Measurements from ENCODE around the gene ETFB.
A peak's percentile ranks its signal among the peaks of the same experiment; 100 is the strongest.
"Not testable (repeated sequence)": the region's sequence is repeated elsewhere in the genome, so short reads cannot be mapped to it uniquely, and the experiment has no call there.

ETFB gene

GRCh38 chr19:51365965-51366388 lies at the start of gene ETFB:
Gene ETFB, minus strand, starts transcription at chr19:51366388. Its CDS starts 62 bp downstream, at chr19:51366326.
- DNase-seq = no peak

GRCh38 chr19:51415187-51415586 lies 49.0 kb upstream of the ETFB start:
- DNase-seq = no peak

GRCh38 chr19:51410950-51411748 lies 45.0 kb upstream of the ETFB start:
- DNase-seq = no peak

- DNase-seq = peak; percentile 51
These were observed 41.4 kb upstream of the ETFB start for GRCh38 chr19:51407511-51408131.

GRCh38 chr19:51402117-51402516 lies 35.9 kb upstream of the ETFB start:
- no peak for DNase-seq

GRCh38 chr19:51399936-51400335 lies 33.7 kb upstream of the ETFB start:
- DNase-seq = not testable (repeated sequence)

- DNase-seq = no peak
These were observed 33.0 kb upstream of the ETFB start for GRCh38 chr19:51399231-51399630.

GRCh38 chr19:51398096-51398704 lies 32.0 kb upstream of the ETFB start:
- peak; percentile 58 for DNase-seq

- DNase-seq = not testable (repeated sequence)
These were observed 31.3 kb upstream of the ETFB start for GRCh38 chr19:51397453-51397852.

- no peak for DNase-seq
These were observed 30.0 kb upstream of the ETFB start for GRCh38 chr19:51396175-51396574.

GRCh38 chr19:51394050-51394836 lies 28.1 kb upstream of the ETFB start:
- peak; percentile 95 for DNase-seq

GRCh38 chr19:51392701-51393100 lies 26.5 kb upstream of the ETFB start:
- no peak for DNase-seq

GRCh38 chr19:51391073-51391611 lies 25.0 kb upstream of the ETFB start:
- DNase-seq = no peak

- DNase-seq = no peak
These were observed 23.0 kb upstream of the ETFB start for GRCh38 chr19:51389143-51389542.

GRCh38 chr19:51387924-51388389 lies 21.8 kb upstream of the ETFB start, which contains the start of gene LIM2:
Gene LIM2, minus strand, starts transcription at chr19:51387974. Its CDS starts 531 bp downstream, at chr19:51387443.
- no peak for DNase-seq

GRCh38 chr19:51386882-51387520 lies 20.8 kb upstream of the ETFB start:
- no peak for DNase-seq

- DNase-seq = no peak
These were observed 15.8 kb upstream of the ETFB start for GRCh38 chr19:51382004-51382403.

- no peak for DNase-seq
These were observed 14.2 kb upstream of the ETFB start for GRCh38 chr19:51380379-51380778.

GRCh38 chr19:51377422-51377821 lies 11.2 kb upstream of the ETFB start:
- no peak for DNase-seq

- DNase-seq = no peak
These were observed 9.5 kb upstream of the ETFB start for GRCh38 chr19:51375504-51376221.
